Measurements from ENCODE around the gene MYBPC2. TPM values are rescaled to one million over a fixed set of nuclear protein-coding genes. Genes with fewer than 3 reads are reported as not detected.
"Not testable (repeated sequence)": the region's sequence is repeated elsewhere in the genome, so short reads cannot be mapped to it uniquely, and the experiment has no call there.

The MYBPC2 gene
- not detected in 2 replicates for polyA plus RNA-seq (2014; cell fraction: cytosol; rRNA removed)
- not detected in 2 replicates for polyA plus RNA-seq (2014; cell fraction: nucleus; rRNA removed)

- no peak for DNase-seq (ENCODE audit: low spot score)
Measured at GRCh38 chr19:50432221-50433028, at the start of gene MYBPC2. Gene MYBPC2, plus strand, starts transcription at chr19:50432892. Its CDS starts 62 bp downstream, at chr19:50432954.

DNA sequence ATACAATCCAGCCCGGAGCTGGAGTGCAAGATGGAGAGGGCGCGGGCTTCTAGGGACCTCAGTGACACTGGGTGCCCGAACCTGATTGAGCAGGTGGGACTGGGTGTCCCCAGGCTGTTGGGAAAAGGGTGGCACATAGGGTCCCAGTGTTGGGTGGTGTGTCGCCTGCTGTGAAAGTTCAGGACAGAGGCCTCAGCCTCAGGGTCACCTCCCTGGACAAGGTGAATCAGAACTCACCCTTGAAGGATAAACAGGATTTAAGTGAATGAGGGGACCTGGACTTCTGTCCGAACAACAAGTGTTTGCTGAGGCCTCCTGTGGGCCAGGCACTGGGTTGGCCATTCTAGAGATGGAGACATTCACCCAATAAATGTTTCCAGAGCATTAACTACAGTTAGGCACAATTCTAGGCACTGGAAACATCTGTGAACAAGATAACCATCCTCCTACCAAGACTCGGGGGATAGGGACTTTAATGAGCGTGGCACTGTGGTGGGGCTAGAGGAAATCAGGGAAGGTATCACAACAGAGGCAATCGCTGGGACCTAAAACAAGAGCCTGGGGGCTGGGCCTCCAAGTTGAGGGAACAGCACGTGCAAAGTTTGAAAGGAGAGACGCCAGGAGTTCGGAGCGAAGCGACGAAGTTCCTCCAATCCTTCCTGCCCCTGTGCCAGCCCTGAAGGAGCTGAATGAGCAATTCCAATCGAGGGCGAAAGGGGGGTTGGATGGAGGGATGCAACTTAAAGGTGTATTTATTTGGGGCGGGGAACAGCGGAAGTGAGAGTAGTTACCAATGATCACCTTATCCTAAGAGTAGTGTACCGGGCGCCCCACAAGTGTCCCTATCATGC is 49.5 kb upstream of the MYBPC2 start:
- no peak for DNase-seq (ENCODE audit: low spot score)

- peak; percentile 92 for DNase-seq (ENCODE audit: low spot score)
Measured at GRCh38 chr19:50383852-50384684, 48.6 kb upstream of the MYBPC2 start, which contains the start of gene POLD1. Gene POLD1, plus strand, starts transcription at chr19:50384347. Its CDS starts 14,505 bp downstream, at chr19:50398852.

DNA sequence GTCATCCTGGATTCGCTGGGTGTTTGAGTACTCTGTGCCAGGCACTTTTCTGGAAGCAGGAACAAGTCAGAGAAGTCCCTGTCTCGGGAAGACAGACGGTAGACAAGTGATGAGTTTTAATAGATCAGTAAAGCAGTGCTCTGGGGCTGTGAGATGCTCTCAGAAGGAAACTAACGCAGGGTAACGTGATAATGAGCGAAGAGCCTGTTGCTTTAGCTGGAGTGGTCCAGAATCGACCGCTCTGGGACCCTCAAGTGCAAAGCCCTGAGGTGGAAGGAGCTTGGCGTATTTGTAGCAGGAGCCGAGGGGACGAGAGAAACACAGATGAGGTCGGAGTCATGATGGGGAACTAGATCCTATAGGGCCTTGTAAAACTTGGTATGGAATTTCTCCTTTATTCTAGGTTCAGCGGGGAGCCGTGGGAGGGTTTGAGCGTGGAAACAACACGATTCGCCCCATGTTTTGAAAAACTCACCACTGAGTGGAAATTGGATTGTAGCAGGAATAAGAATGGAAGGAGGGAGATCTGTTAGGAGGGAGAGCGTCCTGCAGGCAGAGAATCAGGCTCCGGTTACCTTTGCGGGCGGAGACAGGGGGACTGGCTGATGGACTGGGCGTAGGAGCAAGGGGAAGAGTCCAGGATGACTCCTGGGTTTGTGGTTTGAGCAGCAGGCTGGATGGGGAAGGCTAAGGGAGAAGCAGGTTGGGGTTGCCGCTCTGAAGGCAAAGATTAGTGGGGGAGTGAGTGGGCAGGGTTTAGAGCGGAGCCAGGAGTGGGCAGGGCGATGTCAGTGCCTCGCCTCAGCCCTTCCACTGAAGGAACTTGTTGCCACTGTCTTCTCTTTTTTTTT is 47.8 kb upstream of the MYBPC2 start:
- DNase-seq (ENCODE audit: low spot score) = no peak

DNA sequence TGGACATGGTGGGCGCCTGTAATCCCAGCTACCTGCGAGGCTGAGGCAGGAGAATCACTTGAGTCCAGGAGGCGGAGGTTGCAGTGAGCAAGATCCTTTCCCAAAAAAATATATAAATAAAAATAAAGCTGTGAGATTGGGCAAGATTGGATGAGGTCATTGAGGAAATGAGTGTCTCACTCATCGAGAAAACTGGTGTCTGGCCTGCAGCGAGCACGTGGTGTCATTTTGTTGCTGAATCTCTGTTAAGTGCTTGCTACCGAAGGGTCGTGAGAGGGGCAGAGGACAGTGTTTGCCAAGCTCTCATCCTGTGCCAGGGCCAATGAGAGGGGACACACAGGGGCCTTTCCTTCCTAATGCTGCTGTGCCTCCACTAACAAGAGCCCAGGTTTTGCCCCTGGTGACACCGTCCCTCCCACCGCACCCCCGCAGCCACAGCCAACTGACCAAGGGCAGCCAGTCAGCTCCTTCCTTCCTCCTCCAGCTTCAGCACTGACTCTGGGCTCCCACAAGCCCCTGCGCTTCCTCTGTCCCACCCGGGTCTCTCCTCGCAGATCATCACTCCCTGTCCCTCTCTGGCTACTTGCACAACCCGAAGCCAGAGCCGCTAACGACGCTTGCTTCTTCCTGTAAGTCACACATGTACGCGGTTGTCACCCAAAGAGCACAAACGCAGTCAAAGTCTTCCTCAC is 45.4 kb upstream of the MYBPC2 start:
- no peak for DNase-seq (ENCODE audit: low spot score)

- no peak for DNase-seq (ENCODE audit: low spot score)
Measured at GRCh38 chr19:50387868-50388245, 44.8 kb upstream of the MYBPC2 start.

GRCh38 chr19:50390295-50390694 is 42.4 kb upstream of the MYBPC2 start:
- DNase-seq (ENCODE audit: low spot score) = not testable (repeated sequence)

- not testable (repeated sequence) for DNase-seq (ENCODE audit: low spot score)
Measured at GRCh38 chr19:50390952-50391351, 41.7 kb upstream of the MYBPC2 start.

DNA sequence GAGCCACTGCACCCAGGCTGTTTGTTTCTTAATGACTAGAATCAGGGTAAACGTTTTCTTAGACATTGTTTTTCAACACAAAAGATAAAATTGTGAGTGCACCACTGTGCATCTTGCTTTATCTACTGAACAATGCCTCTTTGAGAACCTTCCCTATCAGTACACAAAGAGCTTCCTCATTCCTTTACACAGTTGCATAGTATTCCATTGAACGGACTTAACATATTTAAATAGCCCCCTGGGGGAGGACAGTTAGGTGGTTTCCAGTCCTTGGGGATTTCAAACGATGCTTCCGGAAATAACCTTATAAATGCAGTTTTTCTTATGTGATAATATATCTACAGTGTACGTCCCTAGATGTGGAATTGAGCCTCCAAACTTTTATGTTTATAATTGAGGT is 39.9 kb upstream of the MYBPC2 start:
- no peak for DNase-seq (ENCODE audit: low spot score)

- DNase-seq (ENCODE audit: low spot score) = no peak
Measured at GRCh38 chr19:50393589-50393988, 39.1 kb upstream of the MYBPC2 start.

- DNase-seq (ENCODE audit: low spot score) = no peak
Measured at GRCh38 chr19:50394017-50394416, 38.7 kb upstream of the MYBPC2 start.

- no peak for DNase-seq (ENCODE audit: low spot score)
Measured at GRCh38 chr19:50398675-50399367, 33.9 kb upstream of the MYBPC2 start.

DNA sequence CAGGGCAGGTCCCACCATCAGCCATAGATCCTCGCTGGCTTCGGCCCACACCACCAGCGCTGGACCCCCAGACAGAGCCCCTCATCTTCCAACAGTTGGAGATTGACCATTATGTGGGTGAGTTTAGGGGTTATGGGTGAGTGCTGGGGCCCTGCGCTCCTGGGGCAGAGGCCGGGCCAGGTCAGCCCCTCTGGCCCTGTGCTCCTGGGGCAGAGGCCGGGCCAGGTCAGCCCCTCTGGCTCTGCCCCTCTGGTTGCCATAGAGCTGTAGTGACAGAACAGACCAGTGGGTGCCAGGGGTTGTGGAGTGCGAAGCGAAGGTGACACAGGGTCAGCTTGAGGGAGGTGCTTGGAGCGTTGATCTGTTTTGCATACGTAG is 33.3 kb upstream of the MYBPC2 start:
- DNase-seq (ENCODE audit: low spot score) = no peak

DNA sequence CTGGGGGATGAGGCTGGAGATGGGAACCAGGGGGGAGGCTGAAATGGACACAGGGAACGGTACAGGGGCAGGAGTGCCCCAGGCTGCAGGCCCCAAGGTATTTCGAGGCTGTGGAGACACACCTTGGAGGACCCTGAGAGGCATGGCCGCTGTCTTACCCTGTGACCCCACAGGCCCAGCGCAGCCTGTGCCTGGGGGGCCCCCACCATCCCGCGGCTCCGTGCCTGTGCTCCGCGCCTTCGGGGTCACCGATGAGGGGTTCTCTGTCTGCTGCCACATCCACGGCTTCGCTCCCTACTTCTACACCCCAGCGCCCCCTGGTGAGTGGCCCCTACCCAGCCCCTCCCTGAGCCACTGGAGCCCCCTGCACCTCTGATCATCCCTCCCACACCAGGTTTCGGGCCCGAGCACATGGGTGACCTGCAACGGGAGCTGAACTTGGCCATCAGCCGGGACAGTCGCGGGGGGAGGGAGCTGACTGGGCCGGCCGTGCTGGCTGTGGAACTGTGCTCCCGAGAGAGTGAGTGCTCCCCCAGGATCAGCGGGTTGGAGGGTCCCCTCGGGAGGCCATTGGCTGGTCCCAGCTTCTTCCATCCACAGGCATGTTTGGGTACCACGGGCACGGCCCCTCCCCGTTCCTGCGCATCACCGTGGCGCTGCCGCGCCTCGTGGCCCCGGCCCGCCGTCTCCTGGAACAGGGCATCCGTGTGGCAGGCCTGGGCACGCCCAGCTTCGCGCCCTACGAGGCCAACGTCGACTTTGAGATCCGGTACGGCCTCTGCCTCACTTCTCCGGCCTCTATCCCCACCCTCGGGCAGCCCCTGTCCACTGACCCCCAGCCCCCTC is 30.9 kb upstream of the MYBPC2 start:
- no peak for DNase-seq (ENCODE audit: low spot score)

DNA sequence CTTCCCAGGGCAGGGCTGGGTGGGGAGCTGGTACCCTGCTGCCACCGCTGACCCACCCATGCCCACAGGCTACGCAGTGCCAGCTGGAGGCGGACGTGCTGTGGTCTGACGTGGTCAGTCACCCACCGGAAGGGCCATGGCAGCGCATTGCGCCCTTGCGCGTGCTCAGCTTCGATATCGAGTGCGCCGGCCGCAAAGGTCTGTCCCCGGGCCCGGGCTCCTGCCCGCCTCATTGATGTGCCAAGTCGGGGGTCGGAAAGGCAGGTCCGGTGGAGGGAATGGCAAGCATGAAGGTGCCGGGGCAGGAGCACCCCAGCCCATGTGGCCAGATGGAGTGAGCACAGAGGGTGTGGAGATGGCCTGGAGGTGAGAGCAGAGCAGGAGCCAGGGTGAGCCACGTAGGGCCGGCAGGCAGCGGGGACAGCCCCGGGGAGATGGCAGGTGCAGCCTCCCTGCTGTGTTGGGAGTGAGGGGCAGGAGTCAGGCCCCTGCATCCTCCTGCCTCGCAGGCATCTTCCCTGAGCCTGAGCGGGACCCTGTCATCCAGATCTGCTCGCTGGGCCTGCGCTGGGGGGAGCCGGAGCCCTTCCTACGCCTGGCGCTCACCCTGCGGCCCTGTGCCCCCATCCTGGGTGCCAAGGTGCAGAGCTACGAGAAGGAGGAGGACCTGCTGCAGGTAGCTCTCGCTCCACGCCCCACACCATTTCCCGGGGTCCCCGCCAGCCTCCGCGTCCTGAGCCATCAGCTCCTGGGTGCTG is 30.0 kb upstream of the MYBPC2 start:
- no peak for DNase-seq (ENCODE audit: low spot score)

- DNase-seq (ENCODE audit: low spot score) = no peak
Measured at GRCh38 chr19:50406156-50406820, 26.4 kb upstream of the MYBPC2 start.

- DNase-seq (ENCODE audit: low spot score) = no peak
Measured at GRCh38 chr19:50406829-50407228, 25.9 kb upstream of the MYBPC2 start.

All from SK-N-DZ (cell line).